HG02884 (cell line): Measurements from ENCODE around the gene MAP2.

Experiments used
- ATAC-seq: cut with Tn5 transposase; IDR thresholded peaks from one replicate; pipeline ENCODE4 v1.9.1; 2021; ENCODE audit warnings: mild to moderate bottlenecking, moderate library complexity; ENCODE audit not compliant: unreplicated experiment

The MAP2 gene

GRCh38 chr2:209640358-209640757 lies 216.5 kb downstream of the MAP2 start:
- no peak for ATAC-seq

GRCh38 chr2:209642146-209642820 lies 218.4 kb downstream of the MAP2 start:
- ATAC-seq: no peak

GRCh38 chr2:209644842-209645241 lies 221.0 kb downstream of the MAP2 start:
- no peak for ATAC-seq

GRCh38 chr2:209648714-209649113 lies 224.9 kb downstream of the MAP2 start:
- no peak for ATAC-seq

- no peak for ATAC-seq
Measured at GRCh38 chr2:209653134-209653533, 229.3 kb downstream of the MAP2 start.

- ATAC-seq: no peak
Measured at GRCh38 chr2:209661286-209661894, 237.5 kb downstream of the MAP2 start.

- ATAC-seq: no peak
Measured at GRCh38 chr2:209662021-209662420, 238.2 kb downstream of the MAP2 start.

- peak; percentile 67 for ATAC-seq
Measured at GRCh38 chr2:209663139-209663538, 239.3 kb downstream of the MAP2 start.

- no peak for ATAC-seq
Measured at GRCh38 chr2:209663656-209664055, 239.8 kb downstream of the MAP2 start.

GRCh38 chr2:209666296-209666695 lies 242.4 kb downstream of the MAP2 start:
- ATAC-seq: no peak

GRCh38 chr2:209671020-209671680 lies 247.3 kb downstream of the MAP2 start:
- no peak for ATAC-seq

GRCh38 chr2:209673811-209674210 lies 250.0 kb downstream of the MAP2 start:
- ATAC-seq: no peak

GRCh38 chr2:209680596-209680995 lies 256.7 kb downstream of the MAP2 start:
- no peak for ATAC-seq

- ATAC-seq: no peak
Measured at GRCh38 chr2:209681201-209681735, 257.4 kb downstream of the MAP2 start.

GRCh38 chr2:209682646-209683045 lies 258.8 kb downstream of the MAP2 start:
- no peak for ATAC-seq

- no peak for ATAC-seq
Measured at GRCh38 chr2:209685340-209685739, 261.5 kb downstream of the MAP2 start.

- ATAC-seq: no peak
Measured at GRCh38 chr2:209685963-209686362, 262.1 kb downstream of the MAP2 start.

- no peak for ATAC-seq
Measured at GRCh38 chr2:209686448-209686847, 262.6 kb downstream of the MAP2 start.

GRCh38 chr2:209687323-209687969 lies 263.6 kb downstream of the MAP2 start:
- ATAC-seq: no peak

GRCh38 chr2:209688385-209688784 lies 264.5 kb downstream of the MAP2 start:
- no peak for ATAC-seq

- no peak for ATAC-seq
Measured at GRCh38 chr2:209690029-209690754, 266.3 kb downstream of the MAP2 start.
